T-cell (primary cell): ENCODE results near the gene NACAD. TPM values are rescaled to one million over a fixed set of nuclear protein-coding genes. Genes with fewer than 3 reads are reported as not detected.

Experiments
- ATAC-seq, 4 experiments: fragments of 200-7000 bp in 3 of 4; fragments of 150-1000 bp in 1 of 4; cut with Tn5 transposase; replicated peaks in 1 of 4; 1 replicate in 3 of 4; 2 replicates in 1 of 4; pipeline ENCODE4 v1.10.0; 2021; ENCODE audit warnings: moderate library complexity in 3 of 4, mild to moderate bottlenecking in 2 of 4, moderate number of reproducible peaks in 1 of 4
- CTCF ChIA-PET, 2 donors: fragments of 300-600 bp; sonication (Branson Sonifier 250); formaldehyde crosslinking; loops; one replicate each; lab custom pipeline; 2022; ENCODE audit warnings: antibody characterized with exemption in 2 of 2; lab: Charles Lee
- POLR2A ChIA-PET, 2 donors: fragments of 300-600 bp; sonication (Branson Sonifier 250); formaldehyde crosslinking; loops; one replicate each; lab custom pipeline; 2022; ENCODE audit warnings: antibody characterized with exemption in 2 of 2; lab: Charles Lee
- DNase-seq, 35 experiments: peaks; one replicate each; pipeline versions ENCODE4 v3.0.0 to v3.0.0-alpha.2; 2013 to 2023
- H3K27ac ChIP-seq: one replicate; pipeline ENCODE4 v1.5.1; 2013; ENCODE audit warnings: low read length
- H3K27me3 ChIP-seq, 2 experiments: replicated peaks in 1 of 2; 1 replicate in 1 of 2; 2 replicates in 1 of 2; pipeline versions ENCODE4 v1.6.1 to v1.7.0; 2013; ENCODE audit warnings: low read length in 1 of 2, mixed read lengths in 1 of 2; ENCODE audit not compliant: control insufficient read depth in 2 of 2, insufficient read depth in 2 of 2; ENCODE audit errors: extremely low read depth in 1 of 2
- H3K36me3 ChIP-seq, 2 donors: 1 replicate in 1 of 2; 2 replicates in 1 of 2; pipeline versions ENCODE4 v1.6.1 to v1.7.0; 2013; ENCODE audit warnings: low read length in 1 of 2; ENCODE audit not compliant: control insufficient read depth in 2 of 2, insufficient read depth in 1 of 2; ENCODE audit errors: extremely low read depth in 1 of 2
- H3K4me1 ChIP-seq, 2 experiments: 1 replicate in 1 of 2; 2 replicates in 1 of 2; pipeline versions ENCODE4 v1.6.1 to v1.7.0; 2013; ENCODE audit warnings: low read length in 2 of 2, mixed read lengths in 1 of 2; ENCODE audit not compliant: insufficient read depth in 2 of 2, control insufficient read depth in 1 of 2; ENCODE audit errors: extremely low read depth in 1 of 2
- H3K4me3 ChIP-seq, 2 donors: 1 replicate in 1 of 2; 2 replicates in 1 of 2; pipeline versions ENCODE4 v1.5.1 to v1.7.0; 2013; ENCODE audit warnings: mild to moderate bottlenecking in 2 of 2, low read length in 1 of 2, moderate library complexity in 1 of 2; ENCODE audit not compliant: control insufficient read depth in 1 of 2; ENCODE audit errors: extremely low read depth in 1 of 2
- H3K9me3 ChIP-seq: 2 replicates; pipeline ENCODE4 v1.7.0; 2013
- H3K27ac Mint-ChIP-seq, 2 donors: one replicate each; pipeline ENCODE4 v1.8.0; 2020 to 2021; ENCODE audit warnings: mild to moderate bottlenecking in 2 of 2, mixed read lengths in 2 of 2
- H3K27me3 Mint-ChIP-seq, 2 donors: one replicate each; pipeline ENCODE4 v1.8.0; 2021 to 2022; ENCODE audit warnings: mixed read lengths in 2 of 2
- H3K36me3 Mint-ChIP-seq: one replicate; pipeline ENCODE4 v1.8.0; 2021; ENCODE audit warnings: mixed read lengths
- H3K4me1 Mint-ChIP-seq, 3 donors: one replicate each; pipeline ENCODE4 v1.8.0; 2020 to 2022; ENCODE audit warnings: mixed read lengths in 3 of 3, mild to moderate bottlenecking in 1 of 3
- H3K4me3 Mint-ChIP-seq, 3 donors: one replicate each; pipeline ENCODE4 v1.8.0; 2020 to 2022; ENCODE audit warnings: mild to moderate bottlenecking in 3 of 3, mixed read lengths in 3 of 3, moderate library complexity in 3 of 3
- H3K9me3 Mint-ChIP-seq, 3 donors: one replicate each; pipeline ENCODE4 v1.8.0; 2020 to 2022; ENCODE audit warnings: mixed read lengths in 3 of 3
- WGBS: methylation state at CpG from one replicate; pipeline ENCODE4 v1.1.5; 2013; ENCODE audit warnings: missing lambda C conversion rate; ENCODE audit not compliant: insufficient coverage; 5-methylcytosine and 5-hydroxymethylcytosine counted together
- total RNA-seq, 35 experiments: library from RNA in 6 of 35; stranded (reverse) in 6 of 35; fragments of 120-200 nt in 1 of 35; gene quantifications; one replicate each; pipeline versions ENCODE4 v1.2.1 to v1.2.4 and lab custom pipeline; 2013 to 2026

Gene NACAD
- total RNA-seq, 5 donors from 2014 or later (not counting 1 experiment from before 2014, with no cell fraction given): 0.10 to 1.6 (median 0.20) TPM

DNA sequence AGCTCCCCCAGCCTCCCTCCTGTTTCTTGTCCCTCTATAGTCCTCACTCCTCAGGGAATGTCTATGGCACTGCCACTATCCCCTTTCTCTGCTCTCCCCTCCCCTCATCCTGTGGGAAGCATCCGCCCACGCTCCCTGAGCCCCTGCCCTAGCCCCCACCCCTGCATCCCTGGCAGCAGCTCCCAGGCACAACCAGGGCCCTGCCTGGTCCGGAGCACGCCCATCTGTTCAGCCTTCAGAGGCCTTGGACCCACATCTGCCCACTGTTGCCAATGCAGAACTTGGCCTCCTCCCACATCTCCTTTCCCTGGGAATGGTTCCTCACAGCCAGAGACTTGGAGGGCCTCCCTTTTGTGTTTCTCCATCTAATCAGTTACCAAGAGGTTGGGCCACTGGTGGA is 43.1 kb upstream of the NACAD start:
- peaks cover 0 to 6% of the 10 kb centered on the region in 2 experiments for H3K27me3 ChIP-seq
- DNase-seq: no peak
- no peak overlapping the region for H3K27ac Mint-ChIP-seq
- WGBS: 78% methylated on average over 4 of the region's 4 CpGs
- no peak overlapping the region for H3K4me3 Mint-ChIP-seq
- POLR2A ChIA-PET: interaction anchor here in 1 of 2 donors (0.7 kb wide), 1 partner anchor 11 kb away, joined by 3 read pairs; no protein-coding TSS in a partner anchor
- no peaks in the 10 kb centered on the region for H3K36me3 ChIP-seq
- CTCF ChIA-PET: no interaction called here
- no peak overlapping the region for H3K27ac ChIP-seq
- no peak for ATAC-seq
- no peak overlapping the region for H3K4me3 ChIP-seq
- no peaks in the 10 kb centered on the region for H3K27me3 Mint-ChIP-seq
- H3K4me1 ChIP-seq: peaks cover 0 to 9% of the 10 kb centered on the region in 2 experiments
- H3K9me3 ChIP-seq: no peaks in the 10 kb centered on the region
- peaks cover 5 to 9% (median 7%) of the 10 kb centered on the region in 3 donors for H3K4me1 Mint-ChIP-seq
- no peaks in the 10 kb centered on the region for H3K9me3 Mint-ChIP-seq
- no peaks in the 10 kb centered on the region for H3K36me3 Mint-ChIP-seq

DNA sequence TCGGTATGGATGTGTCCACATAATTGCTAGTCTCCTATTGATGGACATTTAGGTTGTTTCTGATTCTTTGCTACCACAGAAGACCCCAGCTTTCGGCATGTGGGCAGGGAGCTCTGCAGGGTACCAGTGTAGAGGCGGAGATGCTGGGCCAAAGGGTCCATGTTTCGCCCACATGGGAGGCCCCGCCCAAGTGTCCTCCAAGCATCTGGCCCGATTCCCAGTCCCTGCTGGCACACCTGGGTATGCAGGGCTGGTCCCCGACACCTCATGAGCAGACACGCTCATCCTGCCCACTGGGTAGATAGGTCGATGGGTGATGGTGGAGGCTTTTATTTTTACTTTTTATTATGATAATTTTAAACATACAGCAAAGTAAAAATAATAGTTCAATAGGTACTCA is 42.1 kb upstream of the NACAD start:
- no peaks in the 10 kb centered on the region for H3K9me3 ChIP-seq
- no peak for ATAC-seq
- Mint-ChIP-seq H3K27ac (no peak overlapping the region), H3K27me3 (no peaks in the 10 kb centered on the region), H3K9me3 (no peaks in the 10 kb centered on the region), H3K4me3 (no peak overlapping the region), H3K4me1 (peaks cover 2 to 6% (median 4%) of the 10 kb centered on the region in 3 donors), H3K36me3 (no peaks in the 10 kb centered on the region)
- H3K4me1 ChIP-seq: peaks cover 0 to 7% of the 10 kb centered on the region in 2 experiments
- no peak overlapping the region for H3K4me3 ChIP-seq
- no peak overlapping the region for H3K27ac ChIP-seq
- ChIA-PET CTCF (no interaction called here), POLR2A (interaction anchor here in 1 of 2 donors (0.6 kb wide), 2 partner anchors 524 to 583 kb away, joined by 3 to 7 read pairs; partner anchors contain the start of gene OGDH)
- no peak for DNase-seq
- H3K27me3 ChIP-seq: peaks cover 0 to 6% of the 10 kb centered on the region in 2 experiments
- 84% methylated on average over 6 of the region's 9 CpGs for WGBS
- H3K36me3 ChIP-seq: no peaks in the 10 kb centered on the region

DNA sequence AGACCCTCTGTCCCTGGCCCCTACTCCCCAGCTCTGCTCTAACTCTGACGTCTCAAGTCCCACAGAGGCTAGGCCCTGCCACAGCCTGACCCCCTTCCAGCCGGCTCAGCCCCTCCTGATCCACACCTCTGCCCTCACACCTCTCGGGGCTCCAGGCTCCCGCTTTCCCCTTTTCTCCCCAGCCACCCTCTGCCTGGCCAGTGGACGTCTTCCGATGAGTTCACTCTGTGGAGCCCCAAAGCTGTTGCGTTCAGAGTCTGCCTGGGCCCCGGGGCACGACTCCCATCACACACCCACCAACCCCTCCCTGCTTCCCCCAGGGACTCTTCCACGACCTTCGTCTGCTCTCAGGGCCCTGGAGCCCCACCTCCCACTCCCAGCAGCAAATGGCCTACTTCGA is 41.1 kb upstream of the NACAD start:
- Mint-ChIP-seq H3K9me3 (no peaks in the 10 kb centered on the region), H3K27me3 (no peaks in the 10 kb centered on the region), H3K36me3 (no peaks in the 10 kb centered on the region), H3K4me1 (no peaks in the 10 kb centered on the region), H3K4me3 (no peak overlapping the region), H3K27ac (no peak overlapping the region)
- 86% methylated on average over 12 of the region's 12 CpGs for WGBS
- ChIA-PET POLR2A (no interaction called here), CTCF (no interaction called here)
- ATAC-seq (no peak), DNase-seq (no peak)
- H3K36me3 ChIP-seq: no peaks in the 10 kb centered on the region
- H3K4me1 ChIP-seq: peaks cover 0 to 2% of the 10 kb centered on the region in 2 experiments
- H3K27me3 ChIP-seq: peaks cover 0 to 6% of the 10 kb centered on the region in 2 experiments
- H3K27ac ChIP-seq: no peak overlapping the region
- no peaks in the 10 kb centered on the region for H3K9me3 ChIP-seq
- no peak overlapping the region for H3K4me3 ChIP-seq

DNA sequence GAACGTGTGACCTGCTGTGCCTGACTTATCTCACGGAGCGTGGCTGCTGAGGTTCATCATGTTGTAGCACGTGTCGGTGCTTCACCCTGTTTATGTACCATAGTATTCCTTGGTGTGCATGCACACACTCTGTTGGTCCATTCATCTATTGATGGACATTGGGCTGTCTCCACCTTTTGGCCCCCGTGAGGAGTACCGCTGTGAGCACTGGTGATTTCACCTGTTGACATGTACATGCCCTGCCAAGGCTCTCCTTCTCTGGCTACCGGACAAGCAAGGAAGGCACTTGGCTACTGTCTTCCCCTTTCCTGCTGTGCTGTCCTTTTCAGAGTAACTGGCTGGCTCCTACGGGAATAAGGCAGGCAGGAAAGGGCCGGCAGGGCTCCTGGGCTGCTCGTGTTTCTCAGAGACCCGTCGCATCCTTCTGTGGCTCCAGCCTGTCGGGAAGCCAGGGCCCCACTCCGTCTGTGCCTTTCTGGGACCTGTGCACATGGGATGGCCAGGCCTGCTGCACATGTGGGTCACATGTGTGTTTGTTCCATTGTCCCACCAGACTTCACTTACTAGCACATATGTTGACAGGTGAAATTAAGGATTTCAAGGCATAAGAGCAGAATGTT is 40.5 kb upstream of the NACAD start:
- DNase-seq (no peak), ATAC-seq (no peak)
- ChIA-PET CTCF (no interaction called here), POLR2A (no interaction called here)
- Histone ChIP-seq H3K27me3 (peaks cover 0 to 6% of the 10 kb centered on the region in 2 experiments), H3K4me1 (peaks cover 0 to 4% of the 10 kb centered on the region in 2 experiments), H3K4me3 (no peak overlapping the region), H3K36me3 (no peaks in the 10 kb centered on the region), H3K9me3 (no peaks in the 10 kb centered on the region), H3K27ac (no peak overlapping the region)
- Mint-ChIP-seq H3K27ac (no peak overlapping the region), H3K4me1 (no peaks in the 10 kb centered on the region), H3K27me3 (no peaks in the 10 kb centered on the region), H3K9me3 (no peaks in the 10 kb centered on the region), H3K36me3 (no peaks in the 10 kb centered on the region), H3K4me3 (no peak overlapping the region)
- WGBS: 90% methylated on average over 15 of the region's 15 CpGs

- Mint-ChIP-seq H3K27me3 (no peaks in the 10 kb centered on the region), H3K36me3 (no peaks in the 10 kb centered on the region), H3K4me3 (no peak overlapping the region), H3K27ac (no peak overlapping the region), H3K9me3 (no peaks in the 10 kb centered on the region), H3K4me1 (peaks cover 14 to 18% (median 15%) of the 10 kb centered on the region in 3 donors)
- peaks cover 0 to 28% of the 10 kb centered on the region in 2 experiments for H3K4me1 ChIP-seq
- DNase-seq (no peak), ATAC-seq (no peak)
- WGBS: 82% methylated on average over 6 of the region's 6 CpGs
- H3K27ac ChIP-seq: no peak overlapping the region
- POLR2A ChIA-PET: no interaction called here
- CTCF ChIA-PET: no interaction called here
- H3K4me3 ChIP-seq: no peak overlapping the region
- H3K9me3 ChIP-seq: no peaks in the 10 kb centered on the region
- H3K27me3 ChIP-seq: peaks cover 0 to 2% of the 10 kb centered on the region in 2 experiments
- no peaks in the 10 kb centered on the region for H3K36me3 ChIP-seq
Observed at GRCh38 chr7:45126920-45127319, 38.2 kb upstream of the NACAD start.

GRCh38 chr7:45126201-45126600 is 37.4 kb upstream of the NACAD start:
- Histone ChIP-seq H3K4me1 (peaks cover 0 to 35% of the 10 kb centered on the region in 2 experiments), H3K27ac (no peak overlapping the region), H3K36me3 (no peaks in the 10 kb centered on the region), H3K9me3 (no peaks in the 10 kb centered on the region), H3K27me3 (peaks cover 0 to 2% of the 10 kb centered on the region in 2 experiments), H3K4me3 (no peak overlapping the region)
- Mint-ChIP-seq H3K27me3 (no peaks in the 10 kb centered on the region), H3K4me3 (no peak overlapping the region), H3K9me3 (no peaks in the 10 kb centered on the region), H3K36me3 (no peaks in the 10 kb centered on the region), H3K4me1 (peaks cover 14 to 18% (median 18%) of the 10 kb centered on the region in 3 donors), H3K27ac (no peak overlapping the region)
- DNase-seq (no peak), ATAC-seq (no peak)
- ChIA-PET POLR2A (no interaction called here), CTCF (interaction anchor here in 1 of 2 donors (0.9 kb wide), 1 partner anchor 8 kb away, joined by 3 read pairs; no protein-coding TSS in a partner anchor)
- WGBS: 80% methylated on average over 5 of the region's 6 CpGs
